Raji (cell line): ENCODE results near the gene SERPINA9.
A peak's percentile ranks its signal among the peaks of the same experiment; 100 is the strongest.

ENCODE experiments used
- POLR2A ChIP-seq: IDR thresholded peaks from 2 replicates; pipeline ENCODE4 v1.6.1; 2011; ENCODE audit warnings: low read depth, low read length, control low read depth; ENCODE audit not compliant: insufficient read depth

Gene SERPINA9

DNA sequence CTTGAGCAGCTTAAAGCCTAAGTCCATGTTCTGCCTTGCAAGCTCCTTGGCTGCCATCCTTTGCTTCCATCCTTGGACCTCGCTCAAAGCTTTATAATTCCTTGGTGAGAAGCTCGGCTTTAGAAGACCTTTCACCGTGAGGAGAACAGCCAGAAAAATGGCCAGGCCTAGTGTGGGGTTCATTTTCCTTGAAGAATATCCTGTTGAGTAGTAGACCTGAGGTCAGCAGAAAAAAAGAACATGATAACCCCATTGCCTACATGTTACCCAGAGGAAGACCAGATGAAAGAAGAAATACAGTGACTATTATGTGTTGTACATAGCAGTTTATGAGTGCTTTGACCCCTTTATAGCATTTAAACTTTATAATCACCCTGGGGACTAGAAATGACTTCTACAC lies 22.2 kb upstream of the SERPINA9 start:
- no peak for TF ChIP-seq POLR2A

DNA sequence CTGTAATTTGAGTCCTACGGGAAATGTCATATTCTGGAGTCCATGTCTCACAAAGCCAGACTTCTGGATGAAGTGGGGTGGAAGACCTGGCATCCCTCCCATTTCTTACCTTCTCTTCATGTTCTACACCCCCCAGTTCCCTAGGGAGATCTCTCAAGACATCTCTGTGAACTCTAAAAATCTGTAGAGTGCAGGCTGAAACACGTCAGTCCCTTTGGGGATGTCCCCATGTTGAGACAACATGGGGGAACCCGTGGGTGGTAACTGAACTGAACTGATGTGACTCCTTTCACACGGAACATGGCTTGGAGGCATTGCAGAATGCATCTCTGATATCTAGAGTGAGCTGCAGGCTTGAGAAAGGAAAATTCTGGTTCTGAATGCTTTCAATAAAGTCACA lies 18.1 kb upstream of the SERPINA9 start:
- TF ChIP-seq POLR2A: no peak

DNA sequence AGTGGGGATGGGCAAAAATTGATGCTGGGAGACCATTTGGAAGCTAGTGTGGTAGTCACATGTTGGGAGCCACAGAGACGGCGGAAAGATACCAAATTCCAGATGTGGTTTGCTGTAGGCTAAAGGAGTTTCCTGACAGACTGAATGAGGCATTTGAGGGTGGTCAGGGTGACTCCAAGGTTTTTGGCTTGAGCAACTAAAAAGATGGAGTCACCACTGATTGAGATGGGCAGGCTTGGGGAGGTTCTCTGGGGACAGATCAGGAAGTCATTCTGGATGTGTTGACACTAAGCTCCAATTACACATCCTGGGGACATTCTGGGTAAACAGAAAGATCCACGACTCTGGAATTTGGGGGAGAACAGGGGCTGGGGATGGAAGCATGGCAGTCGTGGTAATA lies 15.5 kb upstream of the SERPINA9 start:
- TF ChIP-seq POLR2A: no peak

DNA sequence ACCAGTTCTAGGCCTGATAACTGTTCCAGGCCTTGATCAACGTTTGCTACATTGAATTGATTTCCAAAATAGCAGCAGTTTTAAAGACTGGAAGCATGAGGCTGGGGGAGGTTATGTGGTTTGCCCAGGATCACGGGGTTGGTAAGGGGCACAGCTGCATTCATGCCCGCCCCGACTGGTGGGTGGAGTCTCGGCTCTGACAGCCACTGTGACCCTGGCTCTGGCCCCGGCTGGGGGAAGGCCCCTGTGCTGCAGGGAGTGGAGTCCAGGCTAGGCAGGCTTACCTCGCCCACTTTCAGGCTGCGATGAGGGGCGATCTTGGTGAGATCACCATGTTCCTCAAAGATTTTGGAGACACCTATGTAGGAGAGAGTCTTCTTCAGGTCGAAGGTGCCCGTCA lies 13.3 kb upstream of the SERPINA9 start:
- TF ChIP-seq POLR2A: no peak

- no peak for TF ChIP-seq POLR2A
Measured at GRCh38 chr14:94486883-94487282, 10.9 kb upstream of the SERPINA9 start.

DNA sequence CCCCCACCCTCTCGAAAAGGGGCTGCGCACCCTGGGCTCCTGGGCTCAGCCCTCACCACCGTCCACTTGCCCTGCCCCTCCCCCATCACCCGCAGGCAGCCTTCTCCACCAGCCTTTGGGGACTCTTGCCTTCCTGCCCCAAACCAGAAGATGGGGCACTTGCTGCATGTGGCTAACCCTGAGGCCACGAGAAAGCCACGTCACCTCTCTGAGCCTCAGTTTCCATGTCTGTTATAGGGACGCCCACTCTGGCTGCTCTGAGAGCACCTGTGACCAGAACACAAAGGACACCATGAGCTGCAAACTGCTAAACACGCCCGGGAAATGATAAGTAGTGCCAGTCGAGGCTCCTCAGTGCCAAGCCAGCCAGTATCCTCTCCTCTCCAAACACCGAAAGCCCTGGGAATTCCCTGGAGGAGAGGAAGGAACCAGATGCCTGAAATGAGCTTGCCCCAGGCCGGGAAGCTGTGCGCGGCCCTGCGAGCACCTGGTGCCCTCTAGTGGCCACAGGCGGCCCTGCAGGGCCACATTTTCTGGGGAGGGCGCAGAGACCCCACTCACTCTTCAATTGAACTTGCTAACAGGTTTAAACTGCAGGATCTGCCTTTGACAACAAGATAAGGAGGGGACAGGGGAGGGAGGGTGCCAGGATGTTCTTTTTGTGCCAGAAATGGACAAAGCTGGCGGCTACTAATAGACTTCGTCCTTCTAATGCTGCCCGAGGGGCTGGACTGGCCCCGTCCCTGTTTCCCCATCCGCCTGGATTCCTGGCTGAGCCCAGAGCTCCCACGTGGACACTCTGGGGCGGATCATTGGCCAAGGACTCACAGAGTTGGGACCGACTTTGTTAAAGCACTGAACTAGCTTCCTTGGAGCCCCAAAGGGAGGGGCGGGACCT lies 10.2 kb upstream of the SERPINA9 start:
- TF ChIP-seq POLR2A: no peak

GRCh38 chr14:94484481-94484880 lies 8.5 kb upstream of the SERPINA9 start:
- TF ChIP-seq POLR2A: no peak

DNA sequence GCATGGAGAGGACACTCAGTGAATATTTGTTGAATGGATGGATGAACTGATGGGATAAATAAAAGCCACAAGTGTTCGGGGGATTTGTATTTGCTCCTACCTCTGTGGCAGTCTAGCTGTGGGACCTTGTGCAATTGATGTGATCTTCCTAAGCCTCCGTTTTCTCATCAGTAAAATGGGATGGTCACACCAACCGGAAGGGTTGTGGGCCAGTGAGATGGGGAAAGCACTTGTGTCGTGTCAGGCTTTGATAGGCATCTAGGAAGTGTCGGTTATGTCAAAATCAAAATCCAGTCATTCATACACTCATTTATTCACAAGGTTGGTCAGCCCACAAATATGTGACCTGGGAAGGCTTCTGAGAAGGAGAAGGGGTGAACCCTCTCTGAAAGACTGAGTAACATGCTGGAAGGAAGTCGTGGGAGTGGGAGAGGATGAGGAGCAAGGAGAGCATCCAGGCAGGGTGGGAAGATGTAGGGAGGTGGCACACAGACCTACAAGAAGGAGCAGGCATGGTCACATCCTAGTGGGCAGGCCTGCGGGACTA lies 7.8 kb upstream of the SERPINA9 start:
- TF ChIP-seq POLR2A: no peak; the same call in 1 of the 2 replicates

DNA sequence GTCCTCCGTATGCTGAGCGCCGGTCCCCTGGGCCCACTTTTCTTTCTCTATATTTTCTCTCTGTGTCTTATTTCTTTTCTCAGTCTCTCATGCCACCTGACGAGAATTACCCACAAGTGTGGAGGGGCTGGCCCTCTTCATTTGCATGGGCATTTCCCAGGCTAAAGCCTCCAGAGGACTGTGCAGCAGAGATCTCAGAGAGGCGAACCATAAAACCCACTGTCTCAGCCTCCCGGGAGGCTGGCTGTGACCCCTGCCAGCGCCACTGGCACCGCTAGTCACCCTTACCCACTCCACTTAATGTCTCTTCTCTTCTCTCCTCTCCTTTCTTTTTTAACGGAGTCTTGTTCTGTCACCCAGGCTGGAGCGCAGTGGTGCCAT lies 7.1 kb upstream of the SERPINA9 start:
- TF ChIP-seq POLR2A: peak; percentile 54; the same call in 1 of the 2 replicates

DNA sequence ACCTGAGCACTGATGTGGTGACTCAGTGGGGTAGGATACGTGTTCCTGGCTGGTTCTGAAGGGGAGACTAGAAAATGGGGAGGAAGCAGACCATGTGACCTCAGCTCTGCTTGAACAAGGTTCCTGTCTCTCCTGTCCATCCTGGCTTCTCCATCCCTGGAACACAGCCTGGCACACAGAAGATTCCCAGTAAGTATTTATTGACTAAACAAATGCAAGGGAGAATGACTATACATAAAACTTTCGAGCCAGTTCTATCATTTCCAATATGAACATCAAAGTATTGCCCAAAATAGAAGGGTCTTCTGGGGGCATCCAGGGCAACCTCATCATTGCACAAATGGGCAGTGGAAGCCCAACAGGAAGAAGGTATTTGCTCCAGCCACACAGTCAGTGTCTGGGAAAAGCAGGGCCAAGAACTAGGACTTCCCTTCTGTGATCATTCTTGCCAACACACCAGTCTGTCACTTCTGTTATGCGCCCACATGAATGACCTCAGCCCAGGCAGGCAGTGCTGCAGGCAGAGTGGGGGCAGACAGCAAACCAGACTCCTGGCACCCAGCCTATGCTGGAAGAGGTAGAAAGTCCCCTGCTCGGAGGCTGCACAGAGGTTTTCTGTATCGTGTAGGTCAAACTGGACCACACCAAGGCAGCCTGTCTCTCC lies 5.6 kb upstream of the SERPINA9 start:
- TF ChIP-seq POLR2A: peak; percentile 59

GRCh38 chr14:94480809-94481208 lies 4.8 kb upstream of the SERPINA9 start:
- no peak for TF ChIP-seq POLR2A

GRCh38 chr14:94478420-94478819 lies 2.4 kb upstream of the SERPINA9 start:
- no peak for TF ChIP-seq POLR2A

- peak; percentile 31; the same call in 1 of the 2 replicates for TF ChIP-seq POLR2A
Measured at GRCh38 chr14:94474581-94475031, 1.4 kb downstream of the SERPINA9 start.

DNA sequence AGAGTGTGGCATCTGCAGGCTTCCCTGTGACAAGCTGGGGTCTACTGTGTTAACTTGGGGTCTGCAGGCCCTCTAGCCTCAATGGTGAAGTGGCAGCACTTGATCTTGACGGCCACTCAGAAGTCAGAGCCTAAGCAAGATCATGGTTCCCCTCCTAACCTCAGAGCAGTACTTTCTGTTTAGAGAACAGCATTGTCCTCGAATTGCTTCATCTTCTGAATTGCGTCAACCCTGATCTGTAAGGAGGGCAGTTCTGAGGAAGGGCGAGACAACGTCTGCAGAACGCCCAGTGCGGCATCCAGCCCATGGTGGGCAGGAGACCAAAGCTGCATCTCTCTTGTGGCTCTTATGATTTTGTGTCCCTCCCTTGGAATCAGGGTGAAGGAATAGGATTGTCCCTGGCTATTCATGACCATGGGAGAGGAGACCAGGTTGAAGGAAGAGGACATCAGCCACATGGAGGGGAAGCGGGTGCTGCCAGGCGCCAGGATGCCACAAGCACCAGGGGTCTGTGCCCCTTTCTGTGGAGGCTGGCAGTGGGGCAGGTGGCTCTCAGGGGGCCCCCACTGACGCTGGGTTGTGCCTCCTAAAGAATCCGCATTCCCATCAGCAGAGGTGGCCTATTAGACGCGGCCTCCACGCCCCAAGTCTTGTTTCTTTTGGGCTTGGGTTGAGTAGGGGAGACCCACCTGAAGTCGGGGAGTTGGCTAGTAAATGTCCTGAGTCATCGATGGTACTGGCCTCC lies 2.2 kb downstream of the SERPINA9 start:
- peak; percentile 62 for TF ChIP-seq POLR2A

DNA sequence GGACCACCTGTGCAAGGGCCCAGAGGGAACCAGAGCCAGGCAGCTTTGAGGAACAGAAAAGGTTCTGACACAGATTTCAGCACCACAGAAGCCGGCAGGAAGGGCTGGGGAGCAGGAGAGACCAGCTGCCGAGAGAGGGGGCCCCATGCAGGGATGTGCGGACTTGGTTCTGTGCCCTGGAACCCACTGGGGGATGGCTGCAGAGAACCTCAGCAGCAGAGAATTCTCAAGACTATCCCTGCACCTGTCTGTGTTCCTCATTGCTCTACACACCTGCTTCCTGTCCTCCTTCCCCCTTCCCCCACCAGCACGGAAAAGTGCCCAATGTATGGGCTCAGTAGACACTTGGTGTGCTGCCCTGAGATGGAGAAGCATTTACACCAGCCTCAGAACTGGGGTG lies 3.2 kb downstream of the SERPINA9 start:
- TF ChIP-seq POLR2A: peak; percentile 63
